ENCODE data around the gene ABCC10. TPM values are rescaled to one million over a fixed set of nuclear protein-coding genes. Genes with fewer than 3 reads are reported as not detected.
A peak's percentile ranks its signal among the peaks of the same experiment; 100 is the strongest.

The ABCC10 gene
- total RNA-seq, 1 experiment from 2014 or later, result 17.1 TPM

DNA sequence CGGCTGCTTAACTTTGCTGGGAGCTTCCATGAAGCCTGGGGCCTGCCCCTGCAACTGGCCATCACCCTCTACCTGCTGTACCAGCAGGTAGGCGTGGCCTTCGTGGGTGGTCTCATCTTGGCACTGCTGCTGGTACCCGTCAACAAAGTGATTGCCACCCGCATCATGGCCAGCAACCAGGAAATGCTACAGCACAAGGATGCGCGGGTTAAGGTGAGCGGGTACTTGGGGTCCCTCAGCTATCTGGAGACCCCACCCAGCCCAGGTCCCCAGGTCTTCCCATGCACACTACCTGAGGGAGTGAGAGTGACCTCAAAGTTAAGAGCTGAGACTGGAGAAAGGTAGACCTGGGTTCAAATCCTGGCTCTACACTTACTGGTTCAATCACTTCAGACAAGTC is 5.8 kb downstream of the ABCC10 start:
- in situ Hi-C loops (cut with HindIII; ENCODE audit: low pct_unique_long_range_greater_than_20kb, low sequenced_read_pairs), result no loop called here
- no peak for DNase-seq (ENCODE audit: low read depth, low spot score)

DNA sequence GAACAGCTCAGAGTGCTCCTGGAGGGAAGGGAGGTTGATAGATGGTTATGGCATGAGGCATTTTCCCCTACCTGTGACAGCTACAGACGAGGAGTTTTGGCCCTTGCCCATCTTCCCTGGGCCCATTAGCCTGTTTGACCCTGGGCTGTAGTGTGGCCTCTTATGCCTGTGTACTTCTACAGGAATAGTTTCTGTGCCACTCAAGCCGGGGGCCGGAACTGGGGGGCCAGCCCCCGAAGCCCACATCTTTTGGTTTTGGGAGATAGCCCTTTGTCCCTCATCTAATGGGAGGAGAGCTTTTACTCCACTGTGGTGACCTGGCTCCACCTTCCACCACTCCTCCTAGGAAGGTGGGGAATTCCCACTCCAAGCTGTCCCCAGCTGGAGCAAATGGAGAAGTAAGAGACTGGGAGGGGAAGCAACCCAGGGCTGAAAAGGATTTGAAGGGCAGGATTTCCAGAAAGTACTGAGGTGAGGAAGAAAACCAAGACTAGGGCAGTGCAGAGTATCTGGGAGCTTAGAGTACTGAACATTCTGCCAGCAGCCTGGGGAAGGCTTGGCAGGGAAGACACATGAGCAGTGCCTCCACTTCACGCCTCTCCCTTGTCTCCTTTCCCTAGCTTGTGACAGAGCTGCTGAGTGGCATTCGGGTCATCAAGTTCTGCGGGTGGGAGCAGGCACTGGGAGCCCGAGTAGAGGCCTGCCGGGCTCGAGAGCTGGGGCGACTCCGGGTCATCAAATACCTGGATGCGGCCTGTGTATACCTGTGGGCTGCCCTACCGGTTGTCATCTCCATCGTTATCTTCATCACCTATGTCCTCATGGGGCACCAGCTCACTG is 6.9 kb downstream of the ABCC10 start:
- in situ Hi-C loops (cut with HindIII; ENCODE audit: low pct_unique_long_range_greater_than_20kb, low sequenced_read_pairs), result no loop called here
- DNase-seq (ENCODE audit: low read depth, low spot score), result no peak

DNA sequence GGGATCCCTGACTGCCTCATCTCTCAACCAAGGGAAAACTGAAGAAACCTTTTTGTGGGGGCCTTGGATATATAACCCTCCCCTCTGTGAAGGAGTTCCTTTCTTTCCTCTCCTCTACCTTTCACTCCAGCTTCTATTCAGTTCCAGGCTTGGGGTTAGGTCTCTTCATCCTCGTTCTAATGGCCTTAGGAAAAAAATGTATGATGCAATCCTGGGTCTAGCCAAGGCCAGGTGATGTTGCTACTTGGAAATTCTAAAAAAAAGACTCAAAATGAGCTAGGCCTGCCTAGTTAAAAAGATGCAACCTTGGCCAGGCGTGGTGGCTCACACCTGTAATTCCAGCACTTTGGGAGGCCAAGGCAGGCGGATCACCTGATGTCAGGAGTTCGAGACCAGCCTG is 7.6 kb downstream of the ABCC10 start:
- DNase-seq (ENCODE audit: low read depth, low spot score), result no peak
- in situ Hi-C loops (cut with HindIII; ENCODE audit: low pct_unique_long_range_greater_than_20kb, low sequenced_read_pairs), result no loop called here

DNA sequence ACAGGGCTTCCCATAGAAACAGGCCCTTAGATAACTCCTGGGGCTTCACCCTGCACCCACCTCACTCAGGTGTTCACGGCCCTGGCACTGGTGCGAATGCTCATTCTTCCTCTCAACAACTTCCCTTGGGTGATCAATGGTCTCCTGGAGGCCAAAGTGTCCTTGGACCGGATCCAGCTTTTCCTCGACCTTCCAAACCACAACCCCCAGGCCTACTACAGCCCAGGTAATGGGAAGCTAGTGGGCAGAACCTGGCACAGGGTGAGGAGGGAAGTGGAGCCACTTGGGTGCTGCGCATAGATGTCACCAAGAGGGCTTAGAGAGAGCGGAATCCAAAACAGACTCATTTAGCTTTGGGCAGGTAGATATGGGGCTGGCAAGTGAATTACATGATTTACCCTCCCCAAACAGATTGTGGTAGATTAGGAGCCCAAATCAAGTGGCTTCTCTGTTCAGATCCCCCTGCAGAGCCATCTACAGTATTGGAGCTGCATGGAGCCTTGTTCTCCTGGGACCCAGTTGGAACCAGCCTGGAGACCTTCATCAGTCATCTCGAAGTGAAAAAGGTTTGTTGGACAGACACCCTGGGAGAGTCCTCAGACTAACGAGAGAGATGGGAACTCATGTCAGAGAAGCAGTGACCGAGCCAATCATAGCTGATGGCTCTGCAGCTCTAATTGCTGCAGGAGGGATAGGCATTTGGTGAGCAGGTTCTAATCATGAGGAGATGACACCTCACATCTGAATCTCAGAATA is 8.5 kb downstream of the ABCC10 start:
- in situ Hi-C loops (cut with HindIII; ENCODE audit: low pct_unique_long_range_greater_than_20kb, low sequenced_read_pairs), result no loop called here
- no peak for DNase-seq (ENCODE audit: low read depth, low spot score)

DNA sequence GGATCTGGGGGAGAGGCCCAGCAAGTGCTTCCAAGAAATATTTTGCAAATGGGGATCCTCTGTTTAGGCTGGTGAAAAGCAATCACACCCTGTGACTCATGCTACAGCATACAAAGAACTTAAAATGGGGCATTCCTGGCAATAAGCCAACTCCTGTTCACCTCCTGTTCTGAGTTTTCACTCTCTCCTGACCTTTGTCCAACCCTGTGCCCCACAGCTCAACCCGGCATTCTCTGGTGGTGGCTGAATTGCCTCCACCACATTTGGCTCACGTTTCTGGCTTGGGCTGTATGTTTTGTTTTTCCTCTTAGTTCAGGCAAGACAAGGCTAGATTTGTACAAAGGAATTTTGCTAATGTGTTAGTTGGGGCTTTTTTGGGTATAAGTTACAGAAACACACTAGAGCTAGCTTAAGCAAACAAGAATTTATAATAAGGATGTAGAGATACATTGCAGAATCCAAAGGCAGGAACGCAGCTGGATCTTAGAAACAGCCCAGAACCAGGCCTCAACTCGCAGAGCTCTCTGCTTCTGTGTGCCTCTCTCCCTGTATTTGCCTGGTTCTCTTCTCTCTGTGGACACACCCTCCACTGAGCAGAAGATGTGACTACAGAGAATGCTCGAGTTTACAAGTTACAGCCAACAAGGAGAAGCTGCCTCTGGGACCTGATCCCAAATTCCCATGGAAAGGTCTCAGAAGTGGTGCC is 9.4 kb downstream of the ABCC10 start:
- in situ Hi-C loops (cut with HindIII; ENCODE audit: low pct_unique_long_range_greater_than_20kb, low sequenced_read_pairs), result no loop called here
- no peak for DNase-seq (ENCODE audit: low read depth, low spot score)

DNA sequence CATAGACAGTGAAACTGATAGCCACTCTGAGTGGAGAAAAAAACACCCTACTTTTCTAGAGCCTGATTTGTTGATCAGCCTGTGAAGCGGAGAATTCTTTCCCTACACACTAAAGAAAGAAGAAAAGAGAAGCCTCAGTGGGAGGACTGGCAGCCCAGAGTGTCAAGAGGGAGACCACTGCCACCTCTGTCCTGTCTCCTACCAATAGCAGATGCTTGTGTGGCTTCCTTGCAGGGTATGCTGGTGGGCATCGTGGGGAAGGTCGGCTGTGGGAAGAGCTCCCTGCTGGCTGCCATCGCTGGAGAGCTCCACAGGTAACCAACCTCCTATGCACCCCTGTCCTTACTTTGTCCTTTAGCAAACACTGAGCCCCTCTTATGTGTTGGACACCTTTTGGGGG is 10.4 kb downstream of the ABCC10 start:
- in situ Hi-C loops (cut with HindIII; ENCODE audit: low pct_unique_long_range_greater_than_20kb, low sequenced_read_pairs), result no loop called here
- DNase-seq (ENCODE audit: low read depth, low spot score), result no peak

DNA sequence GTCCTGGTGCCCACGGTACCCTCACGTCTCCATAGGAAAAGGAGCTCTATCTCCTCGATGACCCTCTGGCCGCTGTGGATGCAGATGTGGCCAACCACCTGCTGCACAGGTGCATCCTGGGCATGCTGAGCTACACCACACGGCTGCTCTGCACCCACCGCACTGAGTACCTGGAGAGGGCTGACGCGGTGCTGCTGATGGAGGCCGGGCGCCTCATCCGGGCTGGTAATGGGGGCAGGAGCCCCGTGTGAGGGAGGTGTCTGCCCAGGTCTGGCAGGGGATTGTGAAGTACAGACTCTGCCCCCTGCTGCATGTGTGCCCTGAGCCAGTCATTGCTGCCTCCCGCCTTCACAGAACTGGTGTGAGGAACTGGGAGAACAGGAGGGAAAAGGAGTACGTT is 15.6 kb downstream of the ABCC10 start:
- DNase-seq (ENCODE audit: low read depth, low spot score), result no peak
- in situ Hi-C loops (cut with HindIII; ENCODE audit: low pct_unique_long_range_greater_than_20kb, low sequenced_read_pairs), result no loop called here

DNA sequence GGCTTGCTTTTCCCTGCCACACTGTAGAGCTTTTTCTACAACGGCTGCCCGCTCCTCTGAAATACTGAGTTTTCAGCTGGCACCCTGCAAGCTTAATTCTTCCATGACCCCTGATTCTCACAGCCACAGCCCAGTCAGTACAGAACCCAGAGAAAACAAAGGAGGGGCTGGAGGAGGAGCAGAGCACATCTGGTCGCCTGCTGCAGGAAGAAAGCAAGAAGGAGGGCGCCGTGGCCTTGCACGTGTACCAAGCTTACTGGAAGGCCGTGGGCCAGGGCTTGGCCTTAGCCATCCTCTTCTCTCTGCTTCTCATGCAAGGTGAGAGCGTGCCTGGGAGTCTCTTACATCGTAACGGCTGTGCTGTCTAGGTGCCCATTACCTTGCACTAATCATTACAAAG is 16.7 kb downstream of the ABCC10 start:
- in situ Hi-C loops (cut with HindIII; ENCODE audit: low pct_unique_long_range_greater_than_20kb, low sequenced_read_pairs), result no loop called here
- no peak for DNase-seq (ENCODE audit: low read depth, low spot score)

DNA sequence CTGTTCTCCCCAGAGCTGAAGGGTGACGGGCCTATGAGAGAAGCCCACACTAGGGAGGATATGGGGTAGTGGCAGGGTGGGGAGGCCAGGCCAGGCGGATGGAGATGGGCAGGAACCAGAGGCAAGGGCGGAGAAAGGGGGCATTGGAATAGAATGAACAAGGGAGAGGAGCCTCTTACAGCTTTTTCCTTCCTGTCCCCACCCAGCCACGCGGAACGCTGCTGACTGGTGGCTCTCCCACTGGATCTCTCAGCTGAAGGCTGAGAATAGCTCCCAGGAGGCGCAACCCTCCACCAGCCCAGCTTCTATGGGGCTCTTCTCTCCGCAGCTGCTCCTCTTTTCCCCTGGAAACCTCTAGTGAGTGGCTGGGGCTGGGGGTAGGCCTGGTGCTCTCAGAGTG is 17.2 kb downstream of the ABCC10 start:
- in situ Hi-C loops (cut with HindIII; ENCODE audit: low pct_unique_long_range_greater_than_20kb, low sequenced_read_pairs), result no loop called here
- no peak for DNase-seq (ENCODE audit: low read depth, low spot score)

DNA sequence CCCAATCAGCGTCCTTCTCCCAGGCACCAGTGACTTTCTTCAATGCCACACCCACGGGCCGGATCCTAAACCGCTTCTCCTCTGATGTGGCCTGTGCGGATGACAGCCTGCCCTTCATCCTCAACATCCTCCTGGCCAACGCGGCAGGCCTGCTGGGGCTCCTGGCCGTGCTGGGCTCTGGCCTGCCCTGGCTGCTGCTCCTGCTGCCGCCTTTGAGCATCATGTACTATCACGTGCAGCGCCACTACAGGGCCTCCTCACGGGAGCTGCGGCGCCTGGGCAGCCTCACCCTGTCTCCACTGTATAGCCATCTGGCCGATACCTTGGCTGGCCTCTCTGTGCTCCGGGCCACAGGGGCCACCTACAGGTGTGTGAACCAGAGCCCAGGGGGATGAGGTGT is 18.2 kb downstream of the ABCC10 start:
- in situ Hi-C loops (cut with HindIII; ENCODE audit: low pct_unique_long_range_greater_than_20kb, low sequenced_read_pairs), result no loop called here

DNA sequence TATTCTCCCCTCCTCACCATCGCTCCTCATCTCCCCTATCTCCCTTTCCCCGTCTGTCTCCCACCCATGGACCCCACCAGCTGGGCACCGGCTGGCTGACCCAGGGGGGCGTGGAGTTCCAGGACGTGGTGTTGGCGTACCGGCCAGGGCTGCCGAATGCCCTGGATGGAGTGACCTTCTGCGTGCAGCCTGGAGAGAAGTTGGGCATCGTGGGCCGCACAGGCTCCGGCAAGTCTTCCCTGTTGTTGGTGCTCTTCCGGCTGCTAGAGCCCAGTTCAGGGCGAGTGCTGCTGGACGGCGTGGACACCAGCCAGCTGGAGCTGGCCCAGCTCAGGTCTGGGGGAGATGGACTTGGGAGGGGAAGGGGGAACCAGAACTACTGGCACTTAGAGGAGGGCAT is 20.3 kb downstream of the ABCC10 start:
- in situ Hi-C loops (cut with HindIII; ENCODE audit: low pct_unique_long_range_greater_than_20kb, low sequenced_read_pairs), result no loop called here
- no peak for DNase-seq (ENCODE audit: low read depth, low spot score)

More for the DNA sequence above, 18.2 kb downstream of the ABCC10 start:
- DNase-seq (ENCODE audit: low read depth, low spot score), result no peak

DNA sequence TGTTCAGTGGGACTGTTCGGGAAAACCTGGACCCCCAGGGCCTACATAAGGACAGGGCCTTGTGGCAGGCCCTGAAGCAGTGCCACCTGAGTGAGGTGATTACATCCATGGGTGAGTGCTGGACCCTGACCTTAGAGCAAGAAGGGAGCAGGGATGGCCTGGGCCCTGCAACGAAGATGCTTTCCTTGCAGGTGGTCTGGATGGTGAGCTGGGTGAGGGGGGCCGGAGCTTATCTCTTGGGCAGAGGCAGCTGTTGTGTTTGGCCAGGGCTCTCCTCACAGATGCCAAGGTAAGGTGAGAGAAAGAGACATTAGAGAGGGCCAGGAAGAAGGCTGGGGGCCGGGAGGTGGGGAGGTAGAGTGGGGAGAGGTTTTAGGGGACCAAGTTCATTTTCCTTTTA is 21.6 kb downstream of the ABCC10 start:
- no peak for DNase-seq (ENCODE audit: low read depth, low spot score)
- in situ Hi-C loops (cut with HindIII; ENCODE audit: low pct_unique_long_range_greater_than_20kb, low sequenced_read_pairs), result no loop called here

DNA sequence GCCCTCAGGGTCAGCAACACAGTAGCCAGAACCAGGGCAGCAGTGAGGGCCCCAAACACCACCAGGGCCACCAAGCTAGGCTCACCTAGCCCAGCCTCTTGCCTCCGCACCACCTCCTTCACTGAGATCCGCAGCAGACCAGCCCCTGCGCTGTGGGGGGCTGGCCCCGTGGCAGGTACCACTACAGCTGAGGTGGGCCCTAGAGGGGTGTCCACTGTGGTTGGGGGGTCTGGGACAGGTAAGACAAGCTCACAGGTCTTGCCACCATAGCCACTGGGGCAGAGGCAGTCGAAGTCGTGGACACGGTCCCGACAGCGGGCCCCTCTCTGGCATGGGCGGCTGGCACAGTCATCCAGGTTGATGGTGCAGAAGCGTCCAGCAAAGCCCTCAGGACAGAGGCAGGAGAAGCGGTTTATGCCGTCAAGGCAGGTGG is 23.4 kb downstream of the ABCC10 start:
- no peak for DNase-seq (ENCODE audit: low read depth, low spot score)
- in situ Hi-C loops (cut with HindIII; ENCODE audit: low pct_unique_long_range_greater_than_20kb, low sequenced_read_pairs), result no loop called here

DNA sequence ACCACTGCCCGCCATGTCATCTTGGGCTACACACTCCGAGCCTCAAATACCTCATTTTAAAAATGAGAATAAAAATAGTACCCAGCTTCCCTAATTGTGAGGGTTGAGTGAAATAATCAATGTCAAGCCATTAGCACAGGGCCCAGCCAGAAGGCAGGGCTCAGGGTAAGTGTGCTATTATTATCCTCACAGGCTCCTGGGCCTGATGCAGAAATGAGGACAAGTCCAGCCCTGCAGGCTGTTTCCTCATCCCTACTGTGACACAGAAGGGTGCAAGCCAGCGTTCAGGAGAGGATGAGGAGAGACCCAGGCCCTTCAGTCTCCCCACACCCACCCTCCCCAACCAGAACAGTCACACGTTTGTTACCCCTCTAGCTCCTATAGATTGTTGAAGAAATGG is 24.0 kb downstream of the ABCC10 start:
- in situ Hi-C loops (cut with HindIII; ENCODE audit: low pct_unique_long_range_greater_than_20kb, low sequenced_read_pairs), result no loop called here
- DNase-seq (ENCODE audit: low read depth, low spot score), result no peak

DNA sequence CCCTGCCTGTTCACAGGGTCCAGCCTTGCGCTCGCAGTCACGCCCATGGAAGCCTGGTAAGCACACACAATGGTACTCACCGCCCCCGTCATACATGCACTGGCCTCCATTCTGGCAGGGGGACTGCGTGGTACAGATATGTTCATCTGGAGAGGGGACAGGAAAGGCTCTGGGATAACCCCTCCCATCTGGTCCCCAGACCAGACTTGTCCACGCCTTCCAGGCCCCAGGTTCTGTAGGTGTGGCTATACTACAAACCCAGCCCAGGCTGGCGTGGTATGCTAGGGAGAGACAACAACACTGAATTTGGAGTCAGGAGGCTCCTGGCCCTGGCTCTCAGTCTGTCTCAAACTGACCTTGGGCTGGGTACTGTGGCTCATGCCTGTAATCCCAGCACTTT is 24.6 kb downstream of the ABCC10 start:
- in situ Hi-C loops (cut with HindIII; ENCODE audit: low pct_unique_long_range_greater_than_20kb, low sequenced_read_pairs), result no loop called here

DNA sequence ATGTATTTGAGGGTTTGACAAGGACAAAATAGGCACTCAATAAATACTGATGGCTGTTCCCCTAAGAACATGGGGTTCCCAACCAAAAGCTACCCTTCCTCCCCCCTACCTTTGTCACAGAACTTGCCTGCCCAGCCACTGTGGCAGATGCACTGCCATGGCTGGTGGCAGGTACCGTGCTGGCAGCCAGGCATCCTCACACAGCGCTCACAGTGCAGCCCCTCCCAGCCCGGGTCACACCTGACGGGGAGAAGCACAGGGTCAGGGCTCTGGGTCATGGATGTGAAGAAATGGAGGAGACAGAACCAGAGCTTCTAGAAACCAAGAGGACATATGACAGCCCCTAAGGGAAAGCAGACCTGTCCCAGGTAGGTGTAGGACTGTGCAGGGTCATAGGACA is 25.6 kb downstream of the ABCC10 start:
- DNase-seq (ENCODE audit: low read depth, low spot score), result no peak
- in situ Hi-C loops (cut with HindIII; ENCODE audit: low pct_unique_long_range_greater_than_20kb, low sequenced_read_pairs), result no loop called here

More for the DNA sequence above, 24.6 kb downstream of the ABCC10 start:
- no peak for DNase-seq (ENCODE audit: low read depth, low spot score)

DNA sequence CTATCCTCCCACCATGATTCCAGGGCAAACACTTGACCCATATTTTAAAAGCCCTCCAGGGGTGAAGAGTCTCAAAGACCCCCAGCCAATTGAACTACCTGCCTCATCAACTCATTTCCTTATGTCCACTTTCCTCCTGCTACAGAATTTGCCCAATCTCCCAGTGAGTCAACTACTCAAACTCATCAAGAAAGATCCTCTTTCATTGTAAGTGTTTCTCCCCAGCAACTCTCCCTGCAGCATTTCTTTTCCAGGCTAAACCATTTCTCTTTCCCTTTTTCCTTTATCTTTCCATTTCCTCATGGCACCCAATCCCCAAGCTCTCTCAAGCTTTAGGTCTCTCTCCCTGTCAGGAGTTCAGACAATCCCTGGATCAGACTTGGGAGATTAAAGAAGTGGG is 26.5 kb downstream of the ABCC10 start:
- no peak for DNase-seq (ENCODE audit: low read depth, low spot score)
- in situ Hi-C loops (cut with HindIII; ENCODE audit: low pct_unique_long_range_greater_than_20kb, low sequenced_read_pairs), result no loop called here

DNA sequence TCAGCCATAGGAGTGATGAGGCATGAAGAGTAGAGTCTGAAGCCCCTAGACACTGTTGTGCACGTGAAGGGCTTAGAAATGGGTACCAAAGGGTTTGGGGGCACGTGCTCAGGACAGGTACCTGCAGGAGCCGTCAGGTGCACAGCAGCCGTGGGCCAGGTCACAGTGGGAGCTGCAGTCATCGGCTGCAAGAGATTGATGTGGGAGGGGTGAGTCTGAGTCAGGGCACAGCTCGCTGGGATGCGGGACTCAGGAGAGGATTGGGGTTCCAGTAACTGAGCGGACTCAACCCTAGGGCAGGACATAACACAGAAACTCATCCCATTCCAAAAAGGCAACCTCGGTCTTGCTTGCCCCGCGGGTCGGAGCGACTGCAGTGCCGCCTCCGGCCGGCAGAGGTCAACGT is 27.0 kb downstream of the ABCC10 start:
- peak; percentile 77 for DNase-seq (ENCODE audit: low read depth, low spot score)
- in situ Hi-C loops (cut with HindIII; ENCODE audit: low pct_unique_long_range_greater_than_20kb, low sequenced_read_pairs), result no loop called here
